GM10266 (cell line): Measurements from ENCODE around the gene CCDC83.

ENCODE experiments used
- DNase-seq: peaks from one replicate; pipeline ENCODE4 v3.0.0; 2012; ENCODE audit errors: extremely low spot score
- TF ChIP-seq, protein P1 (sequence below): IDR thresholded peaks from 2 replicates; pipeline ENCODE4 v1.5.1; 2012; ENCODE audit warnings: mild to moderate bottlenecking, low read depth; ENCODE audit not compliant: control insufficient read depth, insufficient read depth; ENCODE audit errors: missing control alignments

Gene CCDC83

GRCh38 chr11:85855341-85855656, at the start of gene CCDC83:
Gene CCDC83 (plus strand): TSS chr11:85855383. CDS start chr11:85865124, 9,741 bp downstream.
- no peak for DNase-seq

GRCh38 chr11:85805387-85805786, 49.8 kb upstream of the CCDC83 start:
- DNase-seq, result no peak
- TF ChIP-seq, protein P1, sequence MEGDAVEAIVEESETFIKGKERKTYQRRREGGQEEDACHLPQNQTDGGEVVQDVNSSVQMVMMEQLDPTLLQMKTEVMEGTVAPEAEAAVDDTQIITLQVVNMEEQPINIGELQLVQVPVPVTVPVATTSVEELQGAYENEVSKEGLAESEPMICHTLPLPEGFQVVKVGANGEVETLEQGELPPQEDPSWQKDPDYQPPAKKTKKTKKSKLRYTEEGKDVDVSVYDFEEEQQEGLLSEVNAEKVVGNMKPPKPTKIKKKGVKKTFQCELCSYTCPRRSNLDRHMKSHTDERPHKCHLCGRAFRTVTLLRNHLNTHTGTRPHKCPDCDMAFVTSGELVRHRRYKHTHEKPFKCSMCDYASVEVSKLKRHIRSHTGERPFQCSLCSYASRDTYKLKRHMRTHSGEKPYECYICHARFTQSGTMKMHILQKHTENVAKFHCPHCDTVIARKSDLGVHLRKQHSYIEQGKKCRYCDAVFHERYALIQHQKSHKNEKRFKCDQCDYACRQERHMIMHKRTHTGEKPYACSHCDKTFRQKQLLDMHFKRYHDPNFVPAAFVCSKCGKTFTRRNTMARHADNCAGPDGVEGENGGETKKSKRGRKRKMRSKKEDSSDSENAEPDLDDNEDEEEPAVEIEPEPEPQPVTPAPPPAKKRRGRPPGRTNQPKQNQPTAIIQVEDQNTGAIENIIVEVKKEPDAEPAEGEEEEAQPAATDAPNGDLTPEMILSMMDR, result no peak

More at GRCh38 chr11:85855341-85855656, at the start of gene CCDC83:
- TF ChIP-seq, protein P1, result no peak

DNA sequence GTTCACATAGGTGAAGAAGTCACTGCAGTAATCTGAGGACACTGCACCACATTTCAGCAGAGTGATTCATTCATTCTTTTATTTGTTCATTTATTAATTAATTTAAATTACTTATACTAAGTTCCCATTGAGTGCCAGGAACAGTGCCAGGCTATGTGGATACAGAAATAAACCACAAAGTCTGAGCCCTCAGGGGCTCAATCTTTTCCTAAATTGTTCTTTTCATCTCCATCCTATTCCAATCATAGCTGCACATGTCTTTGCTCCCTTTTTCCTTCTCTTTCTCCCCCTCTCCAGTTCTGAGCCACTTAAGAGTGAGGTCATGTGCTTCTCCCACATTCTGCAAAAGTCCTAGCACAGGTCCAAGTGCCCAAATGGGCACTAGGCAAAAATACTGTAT, 49.2 kb upstream of the CCDC83 start:
- DNase-seq, result no peak
- TF ChIP-seq, protein P1, result no peak

- no peak for DNase-seq
- TF ChIP-seq, protein P1, result no peak
These were observed 48.3 kb upstream of the CCDC83 start for GRCh38 chr11:85806876-85807275.

GRCh38 chr11:85809191-85809590, 46.0 kb upstream of the CCDC83 start:
- TF ChIP-seq, protein P1, result no peak
- DNase-seq, result no peak

DNA sequence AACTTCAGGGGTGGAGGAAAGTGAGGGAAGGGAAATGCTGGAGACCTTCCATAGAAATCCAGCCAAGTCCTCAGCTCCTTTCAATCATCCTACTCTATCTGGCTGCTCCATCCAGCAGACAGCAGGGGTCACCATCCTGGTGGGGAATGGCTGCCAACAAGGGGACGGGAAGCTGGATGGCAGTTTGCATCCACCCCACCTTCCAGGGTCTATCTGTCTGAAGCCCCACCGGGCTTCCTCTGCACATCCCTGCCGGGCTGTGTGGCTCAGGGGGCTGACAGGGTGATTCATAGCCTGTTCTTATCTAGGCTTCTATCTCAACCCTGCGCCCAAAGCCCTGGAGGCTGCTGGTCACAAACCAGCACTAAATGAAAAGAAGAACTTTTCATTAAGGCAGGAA, 45.3 kb upstream of the CCDC83 start:
- TF ChIP-seq, protein P1, result no peak
- no peak for DNase-seq

- no peak for DNase-seq
- TF ChIP-seq, protein P1, result no peak
These were observed 44.7 kb upstream of the CCDC83 start for GRCh38 chr11:85810521-85810870.
